Thyroid gland (tissue), 4 donors: ENCODE data around the gene MARCHF11.

ENCODE experiments used
- POLR2A ChIP-seq, 2 donors: fragments of 450-650 bp; IDR thresholded peaks; one replicate each; pipeline ENCODE4 v1.6.1; 2017; ENCODE audit warnings: antibody characterized with exemption in 2 of 2, mild to moderate bottlenecking in 2 of 2, moderate library complexity in 1 of 2
- TF ChIP-seq, protein P1 (sequence below), 6 experiments: fragments of 200-600 bp in 3 of 6; fragments of 450-650 bp in 3 of 6; sonication (generic) in 3 of 6; IDR thresholded peaks; one replicate each; pipeline ENCODE4 v1.5.1; 2016 to 2019; ENCODE audit warnings: antibody characterized with exemption in 6 of 6, mild to moderate bottlenecking in 2 of 6, inconsistent platforms in 1 of 6, moderate library complexity in 1 of 6

DNA sequence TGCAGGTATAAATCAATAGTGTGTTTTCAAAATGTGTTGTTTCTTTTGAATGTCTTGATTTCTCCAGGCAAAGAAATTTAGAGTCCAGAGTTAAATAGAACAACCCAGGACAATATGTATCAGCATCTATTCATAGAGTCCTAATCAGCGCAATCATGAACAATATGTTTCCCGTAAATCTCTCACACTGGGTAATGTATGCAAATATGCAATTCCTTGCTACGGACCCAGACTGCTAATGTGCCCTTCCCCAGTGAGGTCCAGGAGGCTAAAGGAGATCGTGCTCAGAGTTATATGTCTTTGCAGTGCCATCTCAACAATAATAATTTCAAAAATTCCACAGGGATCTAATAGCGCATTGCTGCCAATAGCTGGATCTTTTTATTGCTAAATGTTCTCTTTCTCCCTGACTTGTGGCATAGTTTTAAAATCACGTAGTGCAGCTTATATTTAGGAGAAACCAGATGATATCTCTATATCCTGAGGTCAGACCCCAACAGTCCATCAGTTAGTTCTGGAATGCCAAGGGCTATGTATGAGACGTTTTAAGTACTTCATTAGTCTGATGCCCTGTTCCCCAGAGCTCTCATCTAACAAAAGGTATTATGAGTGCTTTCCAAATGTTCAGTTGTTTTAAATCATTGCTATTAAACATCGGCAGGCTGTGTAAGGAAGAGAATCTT is 145.1 kb downstream of the MARCHF11 start:
- TF ChIP-seq, protein P1, sequence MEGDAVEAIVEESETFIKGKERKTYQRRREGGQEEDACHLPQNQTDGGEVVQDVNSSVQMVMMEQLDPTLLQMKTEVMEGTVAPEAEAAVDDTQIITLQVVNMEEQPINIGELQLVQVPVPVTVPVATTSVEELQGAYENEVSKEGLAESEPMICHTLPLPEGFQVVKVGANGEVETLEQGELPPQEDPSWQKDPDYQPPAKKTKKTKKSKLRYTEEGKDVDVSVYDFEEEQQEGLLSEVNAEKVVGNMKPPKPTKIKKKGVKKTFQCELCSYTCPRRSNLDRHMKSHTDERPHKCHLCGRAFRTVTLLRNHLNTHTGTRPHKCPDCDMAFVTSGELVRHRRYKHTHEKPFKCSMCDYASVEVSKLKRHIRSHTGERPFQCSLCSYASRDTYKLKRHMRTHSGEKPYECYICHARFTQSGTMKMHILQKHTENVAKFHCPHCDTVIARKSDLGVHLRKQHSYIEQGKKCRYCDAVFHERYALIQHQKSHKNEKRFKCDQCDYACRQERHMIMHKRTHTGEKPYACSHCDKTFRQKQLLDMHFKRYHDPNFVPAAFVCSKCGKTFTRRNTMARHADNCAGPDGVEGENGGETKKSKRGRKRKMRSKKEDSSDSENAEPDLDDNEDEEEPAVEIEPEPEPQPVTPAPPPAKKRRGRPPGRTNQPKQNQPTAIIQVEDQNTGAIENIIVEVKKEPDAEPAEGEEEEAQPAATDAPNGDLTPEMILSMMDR (IDR thresholded peaks at IDR 0.05) = no peak
- TF ChIP-seq POLR2A (IDR thresholded peaks at IDR 0.05) = no peak
